A673 (cell line): ENCODE data around the gene PDE4C.

ENCODE experiments used
- CTCF ChIP-seq: fragments of 300-800, 200-600 bp; sonication (generic); conservative IDR thresholded peaks from 2 replicates; pipeline ENCODE4 v1.5.1; 2017; ENCODE audit warnings: low read depth, mild to moderate bottlenecking, antibody characterized with exemption, low read length, moderate library complexity, mixed read lengths
- EZH2 ChIP-seq: fragments of 200-600 bp; sonication (generic); IDR thresholded peaks from 2 replicates; pipeline ENCODE4 v1.6.1; 2017; ENCODE audit warnings: borderline replicate concordance, low read depth, mild to moderate bottlenecking, mixed read lengths, antibody characterized with exemption, low read length; ENCODE audit not compliant: poor library complexity, severe bottlenecking

GRCh38 chr19:18239303-18239702 is 13.1 kb upstream of the PDE4C start:
- TF ChIP-seq CTCF (no peak), EZH2 (no peak)
